ENCODE measurements around the gene TLE6.
"Not testable (repeated sequence)": the region's sequence is repeated elsewhere in the genome, so short reads cannot be mapped to it uniquely, and the experiment has no call there.

Gene TLE6

GRCh38 chr19:2974342-2975041 lies 2.9 kb upstream of the TLE6 start:
- DNase-seq, result peak; percentile 67 to 70

- DNase-seq, result no peak
Observed at GRCh38 chr19:2976609-2977000, 759 bp upstream of the TLE6 start.

GRCh38 chr19:2977746-2978138 lies 378 bp downstream of the TLE6 start:
- DNase-seq, result peak in 1 of 2 experiments; percentile 44

- DNase-seq, result no peak
Observed at GRCh38 chr19:2978166-2978767, 903 bp downstream of the TLE6 start.

- DNase-seq, result no peak
Observed at GRCh38 chr19:2978772-2979171, 1.4 kb downstream of the TLE6 start.

GRCh38 chr19:2981898-2982297 lies 4.5 kb downstream of the TLE6 start:
- DNase-seq, result no peak

- DNase-seq, result no peak
Observed at GRCh38 chr19:2982561-2982960, 5.2 kb downstream of the TLE6 start.

- no peak for DNase-seq
Observed at GRCh38 chr19:2982983-2983350, 5.6 kb downstream of the TLE6 start.

GRCh38 chr19:2983351-2984214 lies 6.2 kb downstream of the TLE6 start:
- DNase-seq, result peak in 1 of 2 experiments; percentile 19

- no peak for DNase-seq
Observed at GRCh38 chr19:2984215-2984528, 6.8 kb downstream of the TLE6 start.

- DNase-seq, result no peak
Observed at GRCh38 chr19:2986951-2987524, 9.7 kb downstream of the TLE6 start.

GRCh38 chr19:2987797-2988196 lies 10.4 kb downstream of the TLE6 start:
- no peak for DNase-seq

- DNase-seq, result no peak
Observed at GRCh38 chr19:2988568-2988967, 11.2 kb downstream of the TLE6 start.

- no peak for DNase-seq
Observed at GRCh38 chr19:2989236-2989946, 12.0 kb downstream of the TLE6 start.

- not testable (repeated sequence) for DNase-seq
Observed at GRCh38 chr19:2992333-2992732, 15.0 kb downstream of the TLE6 start.

- DNase-seq, result no peak
Observed at GRCh38 chr19:2992958-2993357, 15.6 kb downstream of the TLE6 start.

GRCh38 chr19:2993579-2993978 lies 16.2 kb downstream of the TLE6 start:
- no peak for DNase-seq

- DNase-seq, result no peak
Observed at GRCh38 chr19:2994588-2995131, 17.3 kb downstream of the TLE6 start.

GRCh38 chr19:2997720-2998119 lies 20.4 kb downstream of the TLE6 start:
- no peak for DNase-seq

GRCh38 chr19:2998642-2999041 lies 21.3 kb downstream of the TLE6 start:
- DNase-seq, result no peak

- DNase-seq, result no peak
Observed at GRCh38 chr19:3001235-3001800, 24.0 kb downstream of the TLE6 start.

- DNase-seq, result no peak
Observed at GRCh38 chr19:3003046-3003445, 25.7 kb downstream of the TLE6 start.
